ENCODE results near the gene SLCO3A1. TPM values are rescaled to one million over a fixed set of nuclear protein-coding genes. Genes with fewer than 3 reads are reported as not detected.

The SLCO3A1 gene
- total RNA-seq, 1 donor from 2014 or later: 65.8 TPM

GRCh38 chr15:92130244-92130643 is 276.7 kb downstream of the SLCO3A1 start:
- H3K4me1 ChIP-seq: no peaks in the 10 kb centered on the region
- no peak overlapping the region for H3K4me3 ChIP-seq
- H3K27me3 ChIP-seq: no peaks in the 10 kb centered on the region
- H3K36me3 ChIP-seq: peaks cover 0 to 15% of the 10 kb centered on the region in 2 donors
- no peaks in the 10 kb centered on the region for H3K9me3 ChIP-seq
- DNase-seq (ENCODE audit: extremely low spot score in 2 of 2): no peak
- no peak overlapping the region for H3K27ac ChIP-seq
- intact Hi-C loops (cut with DNase I): no loop called here
- no peak for TF ChIP-seq CTCF (IDR thresholded peaks at IDR 0.05)
- no peak for TF ChIP-seq POLR2AphosphoS5 (IDR thresholded peaks at IDR 0.05; ENCODE audit: insufficient read depth in 1 of 2, low read depth in 1 of 2)
- TF ChIP-seq POLR2A (IDR thresholded peaks at IDR 0.05): no peak

- Histone ChIP-seq H3K4me3 (no peak overlapping the region), H3K36me3 (peaks cover 0 to 12% of the 10 kb centered on the region in 2 donors), H3K9me3 (no peaks in the 10 kb centered on the region), H3K27me3 (no peaks in the 10 kb centered on the region), H3K27ac (no peak overlapping the region), H3K4me1 (no peaks in the 10 kb centered on the region)
- DNase-seq (ENCODE audit: extremely low spot score in 2 of 2): no peak
- intact Hi-C loops (cut with DNase I): no loop called here
- TF ChIP-seq POLR2A (IDR thresholded peaks at IDR 0.05) (no peak), POLR2AphosphoS5 (IDR thresholded peaks at IDR 0.05; ENCODE audit: insufficient read depth in 1 of 2, low read depth in 1 of 2) (no peak)
Measured at GRCh38 chr15:92130906-92131305, 277.4 kb downstream of the SLCO3A1 start.

- intact Hi-C loops (cut with DNase I): no loop called here
- no peak for DNase-seq (ENCODE audit: extremely low spot score in 2 of 2)
- TF ChIP-seq CTCF (IDR thresholded peaks at IDR 0.05) (no peak), POLR2AphosphoS5 (IDR thresholded peaks at IDR 0.05; ENCODE audit: insufficient read depth in 1 of 2, low read depth in 1 of 2) (no peak), POLR2A (IDR thresholded peaks at IDR 0.05) (no peak)
Measured at GRCh38 chr15:92132982-92133755, 279.7 kb downstream of the SLCO3A1 start.

GRCh38 chr15:92140796-92141195 is 287.3 kb downstream of the SLCO3A1 start:
- no peak for DNase-seq (ENCODE audit: extremely low spot score in 2 of 2)
- Histone ChIP-seq H3K36me3 (no peaks in the 10 kb centered on the region), H3K4me1 (no peaks in the 10 kb centered on the region), H3K4me3 (no peak overlapping the region), H3K27ac (no peak overlapping the region), H3K27me3 (no peaks in the 10 kb centered on the region), H3K9me3 (no peaks in the 10 kb centered on the region)
- intact Hi-C loops (cut with DNase I): no loop called here
- no peak for TF ChIP-seq POLR2A (IDR thresholded peaks at IDR 0.05)
- no peak for TF ChIP-seq CTCF (IDR thresholded peaks at IDR 0.05)
- TF ChIP-seq POLR2AphosphoS5 (IDR thresholded peaks at IDR 0.05; ENCODE audit: insufficient read depth in 1 of 2, low read depth in 1 of 2): peak in 1 of 2 donors; percentile 29

More at GRCh38 chr15:92132982-92133755, 279.7 kb downstream of the SLCO3A1 start:
- Histone ChIP-seq H3K9me3 (no peaks in the 10 kb centered on the region), H3K27ac (no peak overlapping the region), H3K4me1 (no peaks in the 10 kb centered on the region), H3K36me3 (peaks cover 0 to 3% of the 10 kb centered on the region in 2 donors), H3K4me3 (no peak overlapping the region), H3K27me3 (no peaks in the 10 kb centered on the region)

- Histone ChIP-seq H3K4me3 (no peak overlapping the region), H3K27ac (no peak overlapping the region), H3K27me3 (no peaks in the 10 kb centered on the region), H3K4me1 (no peaks in the 10 kb centered on the region), H3K36me3 (no peaks in the 10 kb centered on the region), H3K9me3 (no peaks in the 10 kb centered on the region)
- intact Hi-C loops (cut with DNase I): no loop called here
- DNase-seq (ENCODE audit: extremely low spot score in 2 of 2): no peak
- no peak for TF ChIP-seq POLR2AphosphoS5 (IDR thresholded peaks at IDR 0.05; ENCODE audit: insufficient read depth in 1 of 2, low read depth in 1 of 2)
- no peak for TF ChIP-seq POLR2A (IDR thresholded peaks at IDR 0.05)
- TF ChIP-seq CTCF (IDR thresholded peaks at IDR 0.05): no peak
Measured at GRCh38 chr15:92141607-92142006, 288.1 kb downstream of the SLCO3A1 start.
